Esophagus (tissue), 2 donors: ENCODE measurements around the gene EIF4G1. TPM values are rescaled to one million over a fixed set of nuclear protein-coding genes. Genes with fewer than 3 reads are reported as not detected.

Experiments used
- H3K27ac ChIP-seq, 2 donors: one replicate each; pipeline ENCODE4 v1.5.1; 2013; ENCODE audit warnings: low read depth in 2 of 2, mild to moderate bottlenecking in 2 of 2, inconsistent platforms in 1 of 2, low read length in 1 of 2, moderate library complexity in 1 of 2
- H3K27me3 ChIP-seq, 2 donors: one replicate each; pipeline ENCODE4 v1.6.1; 2013; ENCODE audit warnings: low read length in 2 of 2, control low read depth in 1 of 2, mild to moderate bottlenecking in 1 of 2; ENCODE audit not compliant: insufficient read depth in 2 of 2, control insufficient read depth in 1 of 2
- H3K36me3 ChIP-seq, 2 donors: one replicate each; pipeline ENCODE4 v1.6.1; 2013; ENCODE audit warnings: low read length in 1 of 2; ENCODE audit not compliant: control insufficient read depth in 2 of 2, insufficient read depth in 2 of 2
- H3K4me1 ChIP-seq, 2 donors: one replicate each; pipeline ENCODE4 v1.6.1; 2013; ENCODE audit warnings: low read length in 1 of 2; ENCODE audit not compliant: control insufficient read depth in 2 of 2, insufficient read depth in 2 of 2
- H3K4me3 ChIP-seq, 2 donors: one replicate each; pipeline ENCODE4 v1.5.1; 2013; ENCODE audit warnings: low read length in 2 of 2, mild to moderate bottlenecking in 2 of 2, low read depth in 1 of 2, moderate library complexity in 1 of 2
- H3K9me3 ChIP-seq, 2 donors: one replicate each; pipeline ENCODE4 v1.6.1; 2013; ENCODE audit warnings: mild to moderate bottlenecking in 2 of 2, low read depth in 1 of 2, low read length in 1 of 2, moderate library complexity in 1 of 2; ENCODE audit not compliant: control insufficient read depth in 2 of 2, insufficient read depth in 1 of 2
- WGBS, 2 donors: extraction: QIAGEN DNeasy Blood & Tissue Kit; methylation state at CpG; one replicate each; pipeline ENCODE4 v1.1.7; 2013; 5-methylcytosine and 5-hydroxymethylcytosine counted together
- polyA plus RNA-seq, 2 donors: library from polyadenylated mRNA; stranded (reverse); fragments of 200-250 nt; gene quantifications; one replicate each; pipeline ENCODE4 v1.2.3, GENCODE V29; 2013
- donor health status: healthy with polysubstance abuse.
- donor health status: Bipolar disorder and iron deficiency.

The EIF4G1 gene
- polyA plus RNA-seq, 2 donors = 222 to 257 TPM

DNA sequence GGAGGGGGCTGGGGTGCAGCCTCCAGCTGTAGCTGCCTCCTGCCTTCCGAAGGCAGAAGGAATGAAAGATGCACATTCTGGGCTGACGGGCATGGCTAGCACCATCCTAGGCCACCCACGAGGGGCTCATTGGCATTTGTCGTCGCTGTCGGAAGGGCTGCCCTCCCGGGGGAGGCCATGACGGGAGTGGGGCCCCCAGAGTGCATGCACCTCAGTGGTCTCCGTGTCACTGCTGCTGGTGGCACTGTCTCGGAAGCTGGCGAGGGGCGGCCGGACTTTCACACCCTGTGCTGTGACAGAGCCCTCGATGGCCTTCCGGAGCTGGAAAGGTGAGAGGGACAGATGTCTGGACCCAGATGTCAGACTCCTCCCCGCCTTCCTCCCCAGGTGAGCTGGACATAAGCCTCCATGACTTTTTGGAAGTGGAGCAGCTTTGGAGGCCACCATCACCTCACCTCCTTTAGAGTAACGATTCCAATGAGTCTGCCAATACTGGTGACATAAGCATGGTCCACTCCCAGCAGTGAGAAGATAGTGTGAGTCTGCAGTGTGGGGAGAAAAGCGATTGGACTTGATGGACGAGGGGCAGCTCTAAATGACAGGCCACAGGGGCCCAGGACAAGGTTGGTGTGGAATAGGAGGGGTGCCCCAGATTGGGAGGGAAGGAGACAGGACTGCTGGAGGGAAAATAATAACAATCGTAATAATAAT lies 32.2 kb downstream of the EIF4G1 start:
- peaks cover 2 to 16% of the 10 kb centered on the region in 2 donors for H3K4me1 ChIP-seq
- H3K9me3 ChIP-seq = peaks cover 0 to 2% of the 10 kb centered on the region in 2 donors
- H3K27me3 ChIP-seq = no peaks in the 10 kb centered on the region
- peaks cover 0 to 17% of the 10 kb centered on the region in 2 donors for H3K36me3 ChIP-seq
- H3K4me3 ChIP-seq = no peak overlapping the region
- H3K27ac ChIP-seq = peak overlapping the region in 1 of 2 donors; percentile 8
- 92 to 93% methylated on average over 20 of the region's 20 CpGs for WGBS, 2 donors

DNA sequence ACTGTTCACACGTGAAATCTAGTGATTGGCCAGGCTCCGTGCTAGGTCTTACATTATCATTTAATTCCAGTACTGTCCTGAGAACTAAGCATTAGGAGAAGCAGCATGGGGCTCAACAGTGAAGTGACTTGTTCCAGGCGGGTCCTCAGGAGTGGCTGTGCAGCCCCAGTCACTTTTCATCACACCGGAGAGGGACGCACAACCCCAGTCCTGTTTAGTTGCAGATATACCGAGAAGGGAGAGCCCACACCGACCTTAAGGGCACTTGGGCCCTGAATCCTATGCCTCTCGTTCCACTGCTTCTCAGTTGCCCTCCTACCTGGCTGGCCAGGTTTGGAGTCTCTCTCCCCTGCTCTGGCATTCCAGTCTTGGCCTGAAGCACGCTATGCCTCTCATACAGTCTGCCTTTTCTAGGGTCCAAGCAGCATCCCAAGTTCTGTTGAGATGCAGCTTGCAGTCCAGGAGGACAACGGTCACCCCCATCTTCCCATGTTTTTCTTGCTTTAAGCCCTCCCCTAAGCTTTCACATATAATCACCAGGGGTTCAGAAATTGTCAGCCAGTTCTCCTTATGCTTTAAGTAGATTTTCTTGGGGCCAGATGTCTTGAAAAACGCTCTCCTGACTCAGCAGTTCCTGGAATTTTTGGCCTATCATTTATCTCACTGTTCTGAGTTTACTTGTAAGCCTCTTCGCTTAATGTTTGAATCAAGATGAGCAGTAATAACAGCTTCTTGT lies 33.1 kb downstream of the EIF4G1 start:
- WGBS, 2 donors = 72 to 77% methylated on average over 12 of the region's 12 CpGs
- Histone ChIP-seq H3K4me3 (no peak overlapping the region), H3K4me1 (peaks cover 2 to 13% of the 10 kb centered on the region in 2 donors), H3K27me3 (no peaks in the 10 kb centered on the region), H3K27ac (no peak overlapping the region), H3K9me3 (peaks cover 0 to 2% of the 10 kb centered on the region in 2 donors), H3K36me3 (peaks cover 0 to 12% of the 10 kb centered on the region in 2 donors)

GRCh38 chr3:184348057-184348382 lies 33.6 kb downstream of the EIF4G1 start:
- Histone ChIP-seq H3K4me3 (no peak overlapping the region), H3K36me3 (peaks cover 0 to 8% of the 10 kb centered on the region in 2 donors), H3K9me3 (peaks cover 0 to 1% of the 10 kb centered on the region in 2 donors), H3K4me1 (peaks cover 2 to 12% of the 10 kb centered on the region in 2 donors), H3K27ac (no peak overlapping the region), H3K27me3 (no peaks in the 10 kb centered on the region)
- WGBS, 2 donors = 79 to 80% methylated on average over 4 of the region's 4 CpGs

GRCh38 chr3:184349563-184350470 lies 35.4 kb downstream of the EIF4G1 start:
- Histone ChIP-seq H3K4me1 (peaks cover 2 to 12% of the 10 kb centered on the region in 2 donors), H3K4me3 (no peak overlapping the region), H3K27me3 (no peaks in the 10 kb centered on the region), H3K36me3 (peaks cover 0 to 5% of the 10 kb centered on the region in 2 donors), H3K9me3 (no peaks in the 10 kb centered on the region), H3K27ac (no peak overlapping the region)
- WGBS, 2 donors = 87 to 89% methylated on average over 10 of the region's 10 CpGs

GRCh38 chr3:184350618-184351017 lies 36.2 kb downstream of the EIF4G1 start:
- Histone ChIP-seq H3K4me1 (peaks cover 2 to 10% of the 10 kb centered on the region in 2 donors), H3K36me3 (peaks cover 0 to 5% of the 10 kb centered on the region in 2 donors), H3K4me3 (no peak overlapping the region), H3K27ac (no peak overlapping the region), H3K27me3 (no peaks in the 10 kb centered on the region), H3K9me3 (no peaks in the 10 kb centered on the region)
- WGBS, 2 donors = 95 to 97% methylated on average over 6 of the region's 6 CpGs

- H3K27ac ChIP-seq = no peak overlapping the region
Measured at GRCh38 chr3:184351511-184352148, 37.2 kb downstream of the EIF4G1 start.

DNA sequence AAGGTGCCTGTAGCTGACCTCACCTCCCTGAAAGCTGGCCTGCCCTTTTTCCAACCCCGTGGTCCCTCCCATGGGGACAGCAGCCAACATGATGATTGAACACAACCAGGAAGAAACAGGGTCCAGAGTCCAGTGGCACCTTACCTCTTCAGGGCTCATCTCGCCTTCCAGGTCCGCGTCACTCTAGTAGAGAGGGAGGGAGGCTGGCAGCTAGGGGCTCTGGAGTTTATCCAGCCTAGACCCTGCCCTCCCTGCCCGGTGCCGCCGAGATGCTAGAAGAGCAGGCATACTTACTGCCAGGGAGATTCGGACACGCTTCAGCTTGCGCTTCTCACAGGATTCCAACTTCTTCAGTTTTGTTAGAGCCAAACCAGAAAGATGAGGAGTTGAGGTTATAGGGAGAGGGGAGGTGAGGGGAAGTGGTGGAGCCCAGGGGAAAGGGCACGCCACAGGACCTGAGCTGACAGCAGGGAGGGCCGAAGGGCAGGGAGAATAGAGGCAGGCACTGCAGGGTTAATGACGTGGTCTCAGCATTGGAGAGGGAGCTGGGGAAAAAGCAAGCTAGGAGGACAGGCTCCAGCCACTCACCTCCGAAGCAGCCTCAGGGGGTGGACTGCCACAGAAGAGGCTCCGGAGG lies 37.9 kb downstream of the EIF4G1 start:
- H3K36me3 ChIP-seq = peaks cover 0 to 5% of the 10 kb centered on the region in 2 donors
- H3K27ac ChIP-seq = no peak overlapping the region

More at GRCh38 chr3:184351511-184352148, 37.2 kb downstream of the EIF4G1 start:
- no peak overlapping the region for H3K4me3 ChIP-seq
- H3K4me1 ChIP-seq = peaks cover 2 to 7% of the 10 kb centered on the region in 2 donors
- H3K27me3 ChIP-seq = no peaks in the 10 kb centered on the region
- H3K36me3 ChIP-seq = peaks cover 0 to 5% of the 10 kb centered on the region in 2 donors
- H3K9me3 ChIP-seq = no peaks in the 10 kb centered on the region
- WGBS, 2 donors = 46 to 48% methylated on average over 9 of the region's 9 CpGs

GRCh38 chr3:184352897-184353545 lies 38.6 kb downstream of the EIF4G1 start:
- H3K4me3 ChIP-seq = no peak overlapping the region
- H3K4me1 ChIP-seq = peaks cover 2 to 7% of the 10 kb centered on the region in 2 donors
- no peaks in the 10 kb centered on the region for H3K9me3 ChIP-seq
- H3K36me3 ChIP-seq = peaks cover 0 to 9% of the 10 kb centered on the region in 2 donors
- H3K27me3 ChIP-seq = no peaks in the 10 kb centered on the region
- WGBS, 2 donors = 83 to 85% methylated on average over 11 of the region's 11 CpGs
- no peak overlapping the region for H3K27ac ChIP-seq

More for the DNA sequence above, 37.9 kb downstream of the EIF4G1 start:
- H3K4me1 ChIP-seq = peaks cover 2 to 7% of the 10 kb centered on the region in 2 donors
- H3K9me3 ChIP-seq = no peaks in the 10 kb centered on the region
- whole genome bisulfite sequencing, 2 donors = 49 to 51% methylated on average over 15 of the region's 15 CpGs
- H3K27me3 ChIP-seq = no peaks in the 10 kb centered on the region
- no peak overlapping the region for H3K4me3 ChIP-seq
